Duodenal mucosa (tissue), 2 donors: ENCODE data around the gene RPL13.

Source experiments
- H3K27ac ChIP-seq: one replicate; pipeline ENCODE4 v1.7.0; 2013; ENCODE audit warnings: low read depth, low read length
- H3K27me3 ChIP-seq, 2 donors: one replicate each; pipeline ENCODE4 v1.7.0; 2013; ENCODE audit warnings: low read length in 2 of 2, control low read depth in 1 of 2; ENCODE audit not compliant: insufficient read depth in 2 of 2, control insufficient read depth in 1 of 2
- H3K36me3 ChIP-seq, 2 donors: one replicate each; pipeline ENCODE4 v1.7.0; 2013; ENCODE audit warnings: low read length in 2 of 2, control low read depth in 1 of 2; ENCODE audit not compliant: insufficient read depth in 2 of 2, control insufficient read depth in 1 of 2
- H3K4me1 ChIP-seq, 2 donors: one replicate each; pipeline ENCODE4 v1.7.0; 2013; ENCODE audit warnings: low read length in 2 of 2, control low read depth in 1 of 2; ENCODE audit not compliant: insufficient read depth in 2 of 2, control insufficient read depth in 1 of 2
- H3K4me3 ChIP-seq, 2 donors: one replicate each; pipeline ENCODE4 v1.7.0; 2013; ENCODE audit warnings: low read length in 2 of 2, low read depth in 1 of 2
- H3K9ac ChIP-seq, 2 donors: one replicate each; pipeline ENCODE4 v1.7.0; 2013; ENCODE audit warnings: low read length in 2 of 2, low read depth in 1 of 2
- H3K9me3 ChIP-seq, 2 donors: one replicate each; pipeline ENCODE4 v1.7.0; 2013; ENCODE audit warnings: low read length in 2 of 2, control low read depth in 1 of 2; ENCODE audit not compliant: control insufficient read depth in 1 of 2

Gene RPL13

DNA sequence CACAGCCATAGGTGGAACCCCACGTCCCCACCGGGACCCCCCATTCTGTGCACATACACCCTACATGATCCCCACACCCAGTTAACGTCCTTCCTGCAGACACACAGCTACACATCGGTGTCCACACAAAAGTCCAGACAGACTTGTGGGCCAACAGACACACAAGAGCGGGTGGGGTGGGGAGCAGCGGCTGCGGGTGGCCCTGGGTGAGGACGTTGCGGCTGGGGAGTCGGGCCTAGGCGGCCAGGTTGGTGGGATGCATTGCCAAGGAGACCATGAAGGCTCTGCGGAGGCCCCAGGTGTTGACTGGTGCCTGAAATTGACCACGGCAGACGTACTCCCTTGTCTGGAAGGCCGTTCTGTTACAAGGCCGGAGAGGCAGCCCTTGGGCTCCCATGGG lies 44.3 kb downstream of the RPL13 start:
- no peak overlapping the region for H3K9ac ChIP-seq
- no peak overlapping the region for H3K27ac ChIP-seq
- H3K27me3 ChIP-seq = peaks cover 4% of the 10 kb centered on the region in 2 donors
- H3K9me3 ChIP-seq = no peaks in the 10 kb centered on the region
- no peaks in the 10 kb centered on the region for H3K36me3 ChIP-seq
- peaks cover 13 to 18% of the 10 kb centered on the region in 2 donors for H3K4me1 ChIP-seq
- H3K4me3 ChIP-seq = no peak overlapping the region

DNA sequence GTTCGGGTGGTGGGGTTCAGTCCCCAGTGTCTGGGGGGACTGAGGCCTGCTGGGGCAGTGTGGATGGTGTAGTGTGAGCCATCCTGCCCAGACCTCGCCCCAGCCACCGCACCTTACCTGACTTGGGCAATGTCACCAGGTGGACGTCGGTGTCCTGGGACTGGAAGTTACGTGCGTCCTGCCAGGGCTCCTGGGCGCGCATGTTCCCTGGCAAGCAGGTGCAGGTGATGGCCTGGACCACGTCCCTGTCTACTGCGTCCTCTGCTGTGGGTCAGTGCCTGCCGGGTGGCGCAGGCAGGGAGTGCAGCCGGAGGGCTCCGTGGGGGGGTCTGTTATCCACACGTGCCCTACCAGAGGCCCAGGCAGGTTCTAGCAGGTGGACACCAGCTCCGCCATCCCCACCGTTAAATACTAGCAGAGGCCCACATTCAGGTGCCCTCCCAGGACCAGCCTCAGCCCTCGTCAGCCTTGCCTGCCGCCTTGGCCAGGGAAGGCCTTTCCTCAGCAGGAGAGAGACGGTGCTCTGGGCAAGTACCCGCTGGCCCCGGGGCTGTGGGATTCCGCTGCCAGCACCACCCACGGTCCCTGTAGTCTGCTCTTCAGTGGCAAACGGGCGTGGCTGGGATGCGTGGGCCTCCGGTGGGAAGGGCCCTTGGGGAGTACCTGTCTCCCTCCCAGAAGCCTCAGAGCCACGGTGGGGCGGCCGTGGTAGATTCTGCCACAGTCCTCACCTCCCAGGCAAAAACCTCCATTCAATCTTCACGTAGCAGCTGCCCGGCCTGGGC lies 44.9 kb downstream of the RPL13 start:
- H3K36me3 ChIP-seq = no peaks in the 10 kb centered on the region
- no peak overlapping the region for H3K27ac ChIP-seq
- peaks cover 13 to 18% of the 10 kb centered on the region in 2 donors for H3K4me1 ChIP-seq
- H3K9me3 ChIP-seq = no peaks in the 10 kb centered on the region
- no peak overlapping the region for H3K9ac ChIP-seq
- no peak overlapping the region for H3K4me3 ChIP-seq
- H3K27me3 ChIP-seq = peaks cover 4% of the 10 kb centered on the region in 2 donors

DNA sequence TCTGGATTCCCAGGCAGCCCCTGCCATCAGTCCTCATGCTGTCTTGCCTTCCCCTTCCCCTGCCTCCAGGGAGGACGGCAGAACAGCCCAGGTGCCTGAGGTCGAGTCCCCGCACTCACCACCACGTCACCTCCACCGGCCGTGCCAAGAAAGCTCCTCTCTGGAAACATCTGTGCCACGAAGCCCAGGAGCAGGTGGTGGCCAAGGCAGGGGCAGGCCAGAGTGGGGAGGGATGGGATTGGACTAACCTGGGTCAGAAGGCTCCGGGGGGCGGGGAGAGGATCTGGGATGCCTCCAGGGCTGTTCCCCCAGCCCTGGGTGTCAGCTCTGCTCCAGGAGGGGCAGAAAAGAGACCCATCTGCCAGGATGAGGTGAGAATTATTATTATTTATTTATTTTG lies 45.5 kb downstream of the RPL13 start:
- Histone ChIP-seq H3K27me3 (peaks cover 4% of the 10 kb centered on the region in 2 donors), H3K4me1 (peaks cover 13 to 18% of the 10 kb centered on the region in 2 donors), H3K27ac (no peak overlapping the region), H3K4me3 (no peak overlapping the region), H3K9me3 (no peaks in the 10 kb centered on the region), H3K36me3 (no peaks in the 10 kb centered on the region), H3K9ac (no peak overlapping the region)

DNA sequence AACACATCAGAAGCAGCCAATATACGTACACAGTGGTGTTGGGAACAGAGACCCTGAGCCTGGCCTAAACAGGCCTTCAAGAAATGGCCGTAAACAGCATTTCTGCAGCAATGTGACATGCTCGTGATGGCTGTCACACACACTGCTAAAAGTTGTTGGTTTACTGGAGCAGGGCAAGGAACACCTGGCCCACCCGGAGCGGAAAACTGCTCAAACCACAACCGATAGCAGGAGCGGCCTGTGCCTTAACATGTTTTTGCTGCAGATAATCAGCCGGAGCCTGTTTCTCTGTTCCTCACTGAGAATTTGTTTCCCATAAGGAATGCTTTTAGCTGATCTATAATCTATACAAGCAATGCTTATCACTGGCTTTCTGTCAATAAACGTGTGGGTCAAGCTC lies 47.0 kb downstream of the RPL13 start:
- no peaks in the 10 kb centered on the region for H3K9me3 ChIP-seq
- H3K36me3 ChIP-seq = no peaks in the 10 kb centered on the region
- no peak overlapping the region for H3K27ac ChIP-seq
- H3K4me3 ChIP-seq = no peak overlapping the region
- H3K27me3 ChIP-seq = peaks cover 4% of the 10 kb centered on the region in 2 donors
- H3K9ac ChIP-seq = no peak overlapping the region
- peaks cover 13 to 18% of the 10 kb centered on the region in 2 donors for H3K4me1 ChIP-seq

DNA sequence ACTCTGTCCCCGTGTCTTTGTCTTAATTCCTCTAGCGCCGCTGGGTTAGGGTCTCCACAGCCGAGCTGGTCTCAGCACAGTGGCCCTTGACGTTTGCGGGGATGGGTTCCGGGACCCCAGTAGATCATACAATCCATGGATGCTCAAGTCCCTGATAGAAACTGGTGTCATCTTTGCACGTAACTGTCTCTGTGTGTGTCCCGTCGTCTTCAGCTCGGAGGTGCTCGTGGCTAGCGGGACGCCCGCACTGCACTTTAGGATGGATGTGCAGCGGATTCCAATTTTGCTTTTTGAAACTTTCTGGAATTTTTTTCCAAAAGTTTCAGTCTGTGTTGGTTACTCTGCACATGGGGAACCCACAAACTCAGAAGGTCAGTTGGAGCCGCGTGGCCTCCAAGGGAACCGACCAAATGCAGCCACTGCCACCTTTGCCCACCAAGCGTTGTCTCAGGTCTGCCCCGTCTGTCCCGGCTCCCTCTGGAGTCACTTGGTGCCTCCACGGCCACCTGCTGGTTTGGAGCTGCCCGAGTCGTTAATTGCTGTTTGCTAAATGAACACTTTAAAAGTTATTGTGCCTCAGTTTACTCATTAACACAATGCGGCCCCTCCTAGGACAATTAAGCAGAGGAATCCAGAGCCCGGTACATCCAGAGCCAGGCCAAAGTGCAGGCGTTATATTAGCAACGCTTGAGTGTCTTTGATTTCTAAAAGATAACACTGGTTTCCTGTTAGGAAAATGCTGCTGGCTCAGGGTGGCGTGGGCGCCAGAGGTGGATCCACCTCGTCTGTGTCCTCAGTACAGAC lies 47.7 kb downstream of the RPL13 start:
- peaks cover 17% of the 10 kb centered on the region in 2 donors for H3K4me1 ChIP-seq
- H3K36me3 ChIP-seq = no peaks in the 10 kb centered on the region
- H3K27me3 ChIP-seq = peaks cover 0 to under 1% of the 10 kb centered on the region in 2 donors
- no peak overlapping the region for H3K27ac ChIP-seq
- no peak overlapping the region for H3K9ac ChIP-seq
- H3K4me3 ChIP-seq = no peak overlapping the region
- H3K9me3 ChIP-seq = no peaks in the 10 kb centered on the region

DNA sequence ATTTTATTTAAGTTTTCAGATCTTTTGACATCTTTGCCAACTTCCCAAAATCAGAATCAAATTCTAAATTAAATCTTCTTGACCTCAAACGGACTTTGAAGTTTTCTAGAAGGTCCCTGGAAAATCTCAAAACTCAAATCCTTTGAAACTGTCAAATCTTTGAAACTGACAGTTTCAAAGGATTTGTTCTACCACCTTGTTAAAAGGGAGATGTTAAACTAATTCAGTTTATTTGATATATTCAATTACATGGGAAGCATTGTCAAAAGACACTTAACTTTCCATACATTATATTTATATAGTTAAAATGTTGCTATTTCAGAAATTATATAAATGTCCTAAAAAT lies 49.6 kb downstream of the RPL13 start:
- no peak overlapping the region for H3K4me3 ChIP-seq
- no peak overlapping the region for H3K27ac ChIP-seq
- no peak overlapping the region for H3K9ac ChIP-seq
- H3K9me3 ChIP-seq = no peaks in the 10 kb centered on the region
- peaks cover 20 to 21% of the 10 kb centered on the region in 2 donors for H3K4me1 ChIP-seq
- H3K36me3 ChIP-seq = no peaks in the 10 kb centered on the region
- no peaks in the 10 kb centered on the region for H3K27me3 ChIP-seq

DNA sequence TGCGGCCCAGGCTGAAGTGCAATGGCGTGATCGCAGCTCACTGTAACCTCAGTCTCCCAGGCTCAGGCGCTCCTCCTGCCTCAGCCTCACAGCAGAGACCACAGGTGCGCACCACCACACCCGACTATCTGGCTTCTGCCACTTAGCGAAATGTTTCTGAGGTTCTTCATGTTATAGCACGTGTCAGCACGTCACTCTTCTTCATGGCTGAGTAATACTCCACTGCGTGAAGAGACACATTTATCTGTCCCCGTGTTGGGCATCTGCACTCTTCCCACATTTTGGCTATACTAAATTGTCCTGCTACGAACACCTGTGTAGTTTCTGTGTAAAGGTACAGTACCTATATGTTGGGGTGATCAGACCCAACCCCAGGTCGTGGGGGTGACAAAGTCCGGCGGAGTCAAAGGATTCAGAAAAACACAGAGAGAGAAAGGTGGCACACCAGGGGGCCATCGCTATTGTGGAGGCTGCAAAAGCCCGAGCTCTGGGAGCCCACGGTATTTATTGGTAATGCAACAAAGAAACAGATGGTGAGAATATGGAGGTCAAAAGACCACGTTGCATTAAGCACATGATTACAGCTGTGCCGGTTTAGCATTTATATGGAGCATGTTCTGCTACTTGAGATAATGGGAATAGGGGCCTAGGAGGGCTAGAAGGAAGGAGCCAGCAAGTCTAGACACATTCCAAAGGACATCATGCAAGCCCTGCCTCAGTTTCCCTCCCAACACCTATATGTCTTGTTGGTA lies 52.1 kb downstream of the RPL13 start:
- Histone ChIP-seq H3K36me3 (no peaks in the 10 kb centered on the region), H3K9ac (peak overlapping the region; percentile 63 to 66), H3K27me3 (no peaks in the 10 kb centered on the region), H3K4me1 (peaks cover 21 to 25% of the 10 kb centered on the region in 2 donors), H3K9me3 (no peaks in the 10 kb centered on the region), H3K27ac (no peak overlapping the region), H3K4me3 (peak overlapping the region; percentile 61 to 65)

DNA sequence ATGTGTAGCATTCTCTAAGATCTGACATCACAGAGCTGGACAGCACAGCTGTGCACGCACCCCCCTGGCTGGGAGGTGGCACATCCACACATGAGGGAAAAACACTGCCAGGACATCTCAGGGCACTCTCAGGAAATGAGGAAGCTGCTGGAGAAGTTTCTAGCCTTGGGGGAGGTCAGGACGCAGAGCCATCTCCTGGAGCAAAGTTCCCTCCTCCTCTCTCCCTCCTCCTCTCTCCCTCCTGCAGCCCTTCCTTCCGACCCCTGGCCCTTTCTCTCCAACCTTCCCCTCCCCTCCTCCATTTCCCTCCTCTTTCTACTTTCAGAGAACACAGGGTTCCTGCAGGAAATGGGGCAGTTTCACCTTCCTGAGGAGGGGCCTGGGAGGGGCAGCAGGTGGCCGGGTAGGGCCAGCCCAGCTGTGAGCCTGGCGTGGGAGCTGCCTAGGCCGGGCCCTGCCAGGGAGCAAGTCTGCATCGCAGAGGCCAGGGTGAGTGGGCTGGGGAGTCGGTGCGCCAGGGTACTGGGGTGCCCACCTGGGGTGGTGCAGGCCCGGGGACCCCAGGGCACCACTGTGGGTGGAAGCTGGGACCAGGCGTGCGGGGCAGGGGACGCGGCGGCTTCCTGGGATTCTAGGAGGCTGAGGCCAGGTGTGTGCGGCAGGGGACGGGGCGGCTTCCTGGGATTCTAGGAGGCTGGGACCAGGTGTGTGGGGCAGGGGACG lies 52.9 kb downstream of the RPL13 start, which contains the start of gene DPEP1:
Gene DPEP1, plus strand, starts transcription at position 412 of the 723 bp plus-strand sequence. CDS start 16,769 bp downstream, outside the sequence.
- Histone ChIP-seq H3K36me3 (no peaks in the 10 kb centered on the region), H3K27ac (no peak within 1 kb of the TSS), H3K9me3 (no peaks in the 10 kb centered on the region), H3K4me3 (peak within 1 kb of the TSS; percentile 61 to 65), H3K27me3 (no peaks in the 10 kb centered on the region), H3K4me1 (peaks cover 13 to 17% of the 10 kb centered on the region in 2 donors), H3K9ac (peak within 1 kb of the TSS; percentile 63 to 66)

DNA sequence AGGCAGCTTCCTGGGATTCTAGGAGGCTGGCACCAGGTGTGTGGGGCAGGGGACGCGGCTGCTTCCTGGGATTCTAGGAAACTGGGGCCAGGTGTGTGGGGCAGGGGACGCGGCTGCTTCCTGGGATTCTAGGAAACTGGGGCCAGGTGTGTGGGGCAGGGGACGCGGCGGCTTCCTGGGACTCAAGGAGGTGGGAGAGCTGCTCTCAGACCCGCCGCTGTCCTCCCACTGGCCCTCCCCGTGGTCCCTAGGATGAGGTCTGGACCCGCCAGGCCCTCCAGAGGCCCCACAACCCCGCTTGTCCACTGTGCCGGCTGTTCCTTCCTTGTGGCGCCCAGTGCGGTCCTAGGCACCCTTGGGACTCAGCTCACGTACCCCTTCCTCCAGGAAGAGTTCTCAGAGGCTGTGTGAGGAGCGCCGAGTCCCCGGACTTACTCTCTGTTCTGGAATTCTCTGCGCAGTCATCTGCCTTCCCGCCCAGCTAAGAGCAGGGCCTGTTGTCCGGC lies 53.5 kb downstream of the RPL13 start:
- Histone ChIP-seq H3K36me3 (no peaks in the 10 kb centered on the region), H3K4me1 (peaks cover 8 to 12% of the 10 kb centered on the region in 2 donors), H3K27ac (no peak overlapping the region), H3K4me3 (peak overlapping the region; percentile 61 to 65), H3K9me3 (no peaks in the 10 kb centered on the region), H3K9ac (peak overlapping the region in 1 of 2 donors; percentile 63), H3K27me3 (no peaks in the 10 kb centered on the region)
